Skeletal muscle tissue (tissue), 4 donors: ENCODE data around the gene C14orf119. TPM values are rescaled to one million over a fixed set of nuclear protein-coding genes. Genes with fewer than 3 reads are reported as not detected.

ENCODE experiments used
- H3K27ac ChIP-seq: one replicate; pipeline ENCODE4 v1.7.0; 2013; ENCODE audit warnings: mild to moderate bottlenecking, low read depth, low read length, inconsistent platforms
- H3K27me3 ChIP-seq, 3 donors: one replicate each; pipeline ENCODE4 v1.7.0; 2013; ENCODE audit warnings: low read length in 3 of 3; ENCODE audit not compliant: control insufficient read depth in 3 of 3, insufficient read depth in 3 of 3
- H3K36me3 ChIP-seq, 3 donors: one replicate each; pipeline ENCODE4 v1.7.0; 2013; ENCODE audit warnings: low read length in 3 of 3; ENCODE audit not compliant: control insufficient read depth in 3 of 3, insufficient read depth in 3 of 3
- H3K4me1 ChIP-seq, 3 donors: one replicate each; pipeline ENCODE4 v1.7.0; 2013; ENCODE audit warnings: low read length in 3 of 3, mild to moderate bottlenecking in 3 of 3; ENCODE audit not compliant: control insufficient read depth in 3 of 3, insufficient read depth in 3 of 3
- H3K4me3 ChIP-seq, 3 donors: one replicate each; pipeline ENCODE4 v1.7.0; 2013; ENCODE audit warnings: low read length in 3 of 3
- H3K9ac ChIP-seq, 3 donors: one replicate each; pipeline ENCODE4 v1.7.0; 2013; ENCODE audit warnings: low read length in 3 of 3, mild to moderate bottlenecking in 3 of 3, moderate library complexity in 2 of 3, low read depth in 1 of 3
- H3K9me3 ChIP-seq, 3 donors: one replicate each; pipeline ENCODE4 v1.7.0; 2013; ENCODE audit warnings: low read length in 3 of 3; ENCODE audit not compliant: control insufficient read depth in 3 of 3
- total RNA-seq: library from RNA; depleted of rRNA; stranded (reverse); fragments of >200 nt; gene quantifications from one replicate; pipeline ENCODE4 v1.2.3, GENCODE V29; 2014
- donor health status: Osteomylitis.

The C14orf119 gene
- total RNA-seq, 1 donor from 2014 or later, result 24.5 TPM

GRCh38 chr14:23054000-23054811 lies 41.1 kb upstream of the C14orf119 start:
- H3K36me3 ChIP-seq, result peaks cover 7% of the 10 kb centered on the region in 3 donors
- no peaks in the 10 kb centered on the region for H3K27me3 ChIP-seq
- H3K9ac ChIP-seq, result no peak overlapping the region

GRCh38 chr14:23055147-23055550 lies 40.2 kb upstream of the C14orf119 start:
- no peaks in the 10 kb centered on the region for H3K9me3 ChIP-seq
- H3K4me3 ChIP-seq, result no peak overlapping the region
- H3K36me3 ChIP-seq, result peaks cover 12 to 14% (median 12%) of the 10 kb centered on the region in 3 donors
- H3K27ac ChIP-seq, result no peak overlapping the region
- no peak overlapping the region for H3K9ac ChIP-seq
- H3K27me3 ChIP-seq, result no peaks in the 10 kb centered on the region
- H3K4me1 ChIP-seq, result peaks cover 10 to 20% (median 13%) of the 10 kb centered on the region in 3 donors

More at GRCh38 chr14:23054000-23054811, 41.1 kb upstream of the C14orf119 start:
- Histone ChIP-seq H3K4me3 (no peak overlapping the region), H3K27ac (no peak overlapping the region), H3K4me1 (peaks cover 10 to 20% (median 13%) of the 10 kb centered on the region in 3 donors), H3K9me3 (no peaks in the 10 kb centered on the region)

- no peaks in the 10 kb centered on the region for H3K9me3 ChIP-seq
- no peak overlapping the region for H3K9ac ChIP-seq
- peaks cover 17 to 18% (median 17%) of the 10 kb centered on the region in 3 donors for H3K36me3 ChIP-seq
- H3K27ac ChIP-seq, result no peak overlapping the region
- H3K27me3 ChIP-seq, result no peaks in the 10 kb centered on the region
- no peak overlapping the region for H3K4me3 ChIP-seq
- H3K4me1 ChIP-seq, result peaks cover 10 to 20% (median 13%) of the 10 kb centered on the region in 3 donors
Observed at GRCh38 chr14:23055621-23056144, 39.6 kb upstream of the C14orf119 start.

GRCh38 chr14:23056145-23056955 lies 39.0 kb upstream of the C14orf119 start:
- no peak overlapping the region for H3K27ac ChIP-seq
- peak overlapping the region in 1 of 3 donors; percentile 71 for H3K9ac ChIP-seq

GRCh38 chr14:23056956-23057756 lies 38.1 kb upstream of the C14orf119 start, which contains the start of gene CDH24:
TSS of gene CDH24 (minus strand) at chr14:23057520. CDS start at chr14:23055733, 1,787 bp downstream.
- H3K9me3 ChIP-seq, result no peaks in the 10 kb centered on the region
- H3K27me3 ChIP-seq, result no peaks in the 10 kb centered on the region
- H3K36me3 ChIP-seq, result peaks cover 26 to 27% (median 27%) of the 10 kb centered on the region in 3 donors
- H3K4me3 ChIP-seq, result peak within 1 kb of the TSS; percentile 66 to 70 (median 67)
- peak within 1 kb of the TSS; percentile 33 to 71 (median 56) for H3K9ac ChIP-seq
- no peak within 1 kb of the TSS for H3K27ac ChIP-seq
- H3K4me1 ChIP-seq, result peaks cover 12 to 23% (median 15%) of the 10 kb centered on the region in 3 donors

More at GRCh38 chr14:23056145-23056955, 39.0 kb upstream of the C14orf119 start:
- H3K27me3 ChIP-seq, result no peaks in the 10 kb centered on the region
- H3K36me3 ChIP-seq, result peaks cover 23 to 24% (median 23%) of the 10 kb centered on the region in 3 donors
- peak overlapping the region; percentile 22 to 67 (median 66) for H3K4me3 ChIP-seq
- H3K4me1 ChIP-seq, result peaks cover 10 to 20% (median 13%) of the 10 kb centered on the region in 3 donors
- H3K9me3 ChIP-seq, result no peaks in the 10 kb centered on the region

DNA sequence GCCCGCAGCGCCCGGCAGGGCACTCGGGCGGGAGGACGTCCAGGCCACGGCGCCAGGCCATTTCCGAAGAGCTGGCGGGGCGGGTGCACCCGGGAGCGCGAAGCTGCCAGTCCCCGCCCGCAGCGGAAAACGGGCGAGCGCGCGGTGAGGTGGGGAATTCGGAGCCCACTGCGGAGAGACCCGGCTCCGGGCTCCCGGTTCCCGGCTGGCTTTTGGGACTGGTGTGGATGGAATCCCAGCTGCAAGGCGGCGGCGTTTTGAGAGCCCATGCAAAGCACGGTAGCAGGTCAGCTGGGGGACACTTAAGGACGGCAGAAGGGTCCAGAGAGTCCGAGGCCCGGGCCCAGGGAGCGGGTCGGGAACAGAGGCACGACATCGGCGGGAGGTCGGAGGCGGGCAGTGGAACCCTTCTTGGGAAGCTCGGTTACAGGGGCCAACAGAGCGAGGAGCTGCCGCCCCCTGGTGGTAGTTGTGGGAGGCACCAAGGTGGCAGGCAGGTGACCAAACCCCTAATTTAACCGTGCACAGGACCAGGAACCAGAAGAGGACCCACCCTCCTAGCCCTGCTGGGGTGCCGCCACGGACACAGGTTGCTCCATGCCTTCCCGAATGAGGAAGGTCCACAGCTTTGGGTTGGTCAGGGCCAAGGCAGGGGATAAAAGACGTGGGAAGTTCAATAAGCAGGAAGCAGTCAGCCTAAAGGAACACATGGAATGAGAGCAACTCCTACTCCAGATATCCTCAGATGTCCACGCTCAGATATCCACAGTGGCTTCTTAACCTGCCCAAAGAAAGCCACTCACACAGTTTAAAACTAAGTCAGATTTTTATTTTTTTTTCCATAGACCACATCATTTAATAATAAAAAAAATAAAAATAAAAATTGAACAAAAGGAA lies 37.3 kb upstream of the C14orf119 start:
- H3K4me1 ChIP-seq, result peaks cover 14 to 29% (median 18%) of the 10 kb centered on the region in 3 donors
- H3K9me3 ChIP-seq, result no peaks in the 10 kb centered on the region
- peak overlapping the region; percentile 64 to 70 (median 67) for H3K4me3 ChIP-seq
- no peak overlapping the region for H3K27ac ChIP-seq
- peaks cover 34 to 36% (median 35%) of the 10 kb centered on the region in 3 donors for H3K36me3 ChIP-seq
- H3K27me3 ChIP-seq, result no peaks in the 10 kb centered on the region
- peak overlapping the region in 2 of 3 donors; percentile 56 to 71 for H3K9ac ChIP-seq

GRCh38 chr14:23058654-23059504 lies 36.4 kb upstream of the C14orf119 start:
- H3K27me3 ChIP-seq, result no peaks in the 10 kb centered on the region
- peaks cover 14 to 29% (median 18%) of the 10 kb centered on the region in 3 donors for H3K4me1 ChIP-seq
- H3K9ac ChIP-seq, result no peak overlapping the region
- H3K27ac ChIP-seq, result no peak overlapping the region
- no peaks in the 10 kb centered on the region for H3K9me3 ChIP-seq
- H3K4me3 ChIP-seq, result no peak overlapping the region
- H3K36me3 ChIP-seq, result peaks cover 43 to 44% (median 44%) of the 10 kb centered on the region in 3 donors
